ENCODE results near the gene CIB4.

CIB4 gene

DNA sequence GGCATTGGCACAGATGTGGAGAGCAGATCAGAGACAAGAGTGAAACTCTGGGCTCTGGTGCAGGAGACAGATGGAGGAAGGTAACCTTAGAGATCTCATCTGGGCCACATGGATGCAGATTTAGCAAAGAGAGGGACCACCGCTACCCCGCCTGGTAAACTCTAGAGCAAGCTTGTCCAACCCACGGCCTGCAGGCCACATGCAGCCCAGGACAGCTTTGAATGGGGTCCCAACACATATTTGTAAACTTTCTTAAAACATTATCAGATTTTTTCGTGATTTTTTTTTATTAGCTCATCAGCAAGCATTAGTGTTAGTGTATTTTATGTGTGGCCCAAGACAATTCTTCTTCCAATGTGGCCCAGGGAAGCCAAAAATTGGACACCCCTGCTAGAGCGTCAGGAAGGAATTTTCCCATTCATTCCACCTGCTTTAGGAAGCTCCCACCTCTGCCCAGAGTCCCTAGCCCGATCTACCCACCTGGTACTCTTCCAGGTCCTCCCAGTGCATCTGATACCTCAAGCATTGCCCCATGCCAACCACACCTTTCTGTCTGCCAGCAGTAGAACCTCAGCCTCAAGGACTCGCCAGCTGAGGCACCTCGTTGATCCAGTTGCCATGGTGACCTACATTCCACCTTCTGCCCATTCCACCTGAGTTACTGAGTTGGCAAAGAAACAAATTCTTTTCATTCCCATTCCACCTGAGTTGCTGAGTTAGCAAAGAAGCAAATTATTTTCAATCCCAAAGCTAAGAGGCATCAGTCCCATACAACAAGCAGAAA lies at the start of gene CIB4:
TSS of gene CIB4 (minus strand) at position 586 of the 784 bp plus-strand sequence. CDS start at position 534, 52 bp downstream.
- no peak for DNase-seq

DNA sequence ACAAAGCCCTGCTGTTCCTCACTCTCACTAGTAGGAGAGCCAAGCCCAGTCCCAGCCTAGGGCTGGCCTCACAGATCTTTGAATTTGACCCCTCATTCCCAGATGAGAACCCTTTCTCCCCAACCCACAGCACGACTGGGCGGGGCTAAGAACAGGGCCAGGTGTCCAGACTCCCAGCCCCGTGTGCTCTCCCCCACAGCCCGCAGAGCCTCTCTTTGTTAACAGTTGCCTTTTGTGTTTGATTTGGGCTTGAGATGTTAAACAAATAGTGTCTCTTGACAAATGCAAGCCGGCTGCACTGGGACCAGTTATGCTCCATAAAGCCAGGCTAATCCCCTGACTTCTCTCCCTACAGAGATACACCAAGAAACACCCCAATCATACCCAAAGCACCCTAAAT lies 46.6 kb upstream of the CIB4 start:
- no peak for DNase-seq

DNA sequence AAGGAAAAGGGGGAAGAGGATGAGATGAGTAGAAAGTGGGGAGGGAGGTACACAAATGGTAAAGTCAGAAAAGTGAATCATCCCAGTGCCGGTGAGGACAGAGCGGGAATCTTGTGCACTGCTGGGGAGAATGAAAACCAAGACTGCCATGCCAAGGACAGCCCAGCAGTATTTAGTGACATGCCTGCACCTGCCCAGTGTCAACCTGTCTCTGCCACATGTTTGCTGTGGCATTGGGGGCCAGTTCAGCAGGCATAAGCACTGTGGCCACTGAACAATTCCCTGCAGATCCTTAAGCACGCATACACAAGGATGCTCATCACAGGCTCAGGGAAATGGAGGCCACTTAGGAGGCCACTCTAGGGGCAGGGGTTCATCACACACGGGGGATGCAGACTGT lies 46.2 kb upstream of the CIB4 start:
- DNase-seq: no peak

DNA sequence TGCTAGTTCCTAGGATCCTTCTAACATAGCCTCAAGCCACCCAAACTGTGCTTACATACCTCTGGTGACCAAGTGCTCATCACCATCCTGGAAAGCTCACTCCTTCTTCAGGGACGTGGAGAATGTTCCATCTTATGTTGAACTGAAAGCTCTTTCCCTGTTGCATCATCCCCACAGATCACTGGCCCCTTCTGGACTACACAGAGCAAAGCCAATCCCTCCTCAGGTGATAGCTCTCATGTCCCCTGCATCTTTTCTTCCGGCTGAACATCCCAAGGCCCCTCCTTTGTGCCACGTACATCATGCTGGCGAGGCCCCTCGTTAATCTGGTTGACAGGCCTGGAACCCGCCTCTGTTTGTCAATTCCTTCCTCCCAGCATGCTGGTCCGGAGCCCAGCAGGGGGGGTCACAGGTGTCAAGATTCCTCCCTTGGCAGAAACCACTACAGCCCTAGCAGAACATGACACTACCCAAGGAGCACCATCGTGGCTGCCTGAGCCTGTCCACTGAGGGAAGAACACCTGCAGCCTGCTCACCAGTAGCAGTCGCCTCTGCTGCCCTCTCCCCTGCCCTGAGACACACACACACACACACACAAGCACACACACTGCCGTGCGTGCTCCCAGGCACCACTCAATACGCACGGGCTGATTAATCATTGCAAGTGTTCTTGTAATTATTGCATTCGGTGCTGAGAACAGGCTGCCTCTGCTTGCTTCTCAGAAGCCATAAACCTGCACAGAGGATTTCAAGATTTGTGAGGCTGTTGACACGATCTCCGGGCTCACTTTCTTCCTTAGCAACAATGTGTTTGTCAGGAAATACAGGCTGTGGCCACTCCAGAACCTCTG lies 45.0 kb upstream of the CIB4 start:
- no peak for DNase-seq

DNA sequence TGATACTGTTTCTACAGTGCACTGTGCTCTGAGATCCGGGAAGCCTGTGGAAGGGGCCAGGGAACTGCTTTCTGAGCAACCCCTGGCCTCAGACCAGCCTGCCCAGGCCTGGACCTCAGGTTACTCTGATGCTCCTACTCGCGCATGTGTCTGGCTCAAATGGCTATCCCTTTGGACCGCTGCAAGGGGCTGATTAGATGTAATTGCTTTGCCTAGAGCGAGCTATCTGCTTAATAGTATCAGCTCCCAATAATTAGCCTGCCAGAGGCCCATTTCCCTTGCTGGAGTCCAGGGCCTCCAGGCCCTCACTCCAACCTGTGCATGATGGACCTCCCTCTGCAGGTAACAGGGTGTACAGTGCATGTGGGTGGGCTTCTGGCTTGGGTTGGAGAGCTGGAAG lies 44.2 kb upstream of the CIB4 start:
- no peak for DNase-seq

DNA sequence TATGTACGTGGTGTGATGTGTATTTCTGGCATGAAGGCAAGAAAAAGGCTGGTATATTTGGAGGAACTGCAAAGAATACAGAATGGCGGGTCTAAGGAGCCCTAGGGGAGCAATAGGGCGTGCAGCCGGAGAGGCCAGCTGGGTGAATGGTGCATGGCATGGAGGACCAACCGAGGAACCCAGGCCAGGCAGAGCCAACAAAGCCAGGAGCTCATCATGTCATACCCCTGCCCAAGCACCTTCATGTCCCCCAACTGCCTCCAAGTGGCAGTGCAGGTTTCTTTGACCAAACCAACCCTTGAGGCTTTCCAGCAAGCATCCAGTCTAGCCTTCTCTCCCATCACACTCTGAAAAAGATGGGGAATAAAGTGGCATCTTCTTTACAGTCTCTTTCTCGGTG lies 42.4 kb upstream of the CIB4 start:
- no peak for DNase-seq

DNA sequence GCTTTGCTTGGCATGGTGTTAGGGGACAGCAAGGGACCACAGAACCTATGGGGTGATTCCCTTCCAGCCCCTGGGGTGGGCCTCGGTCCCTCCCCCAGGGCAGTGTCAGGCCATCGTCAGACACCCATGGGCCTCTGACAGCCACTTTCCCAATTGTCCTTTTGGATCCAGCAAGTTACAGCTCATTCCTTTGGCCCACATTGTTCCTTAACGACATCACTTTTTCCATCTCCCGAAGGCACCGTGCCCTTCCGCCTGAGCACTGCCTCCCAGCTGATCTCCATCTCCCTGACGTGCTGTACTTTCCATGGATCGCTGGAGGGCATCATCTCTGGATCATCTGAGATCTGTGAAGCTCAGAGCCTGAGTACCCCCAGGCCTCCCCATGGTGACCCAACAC lies 41.0 kb upstream of the CIB4 start:
- no peak for DNase-seq

DNA sequence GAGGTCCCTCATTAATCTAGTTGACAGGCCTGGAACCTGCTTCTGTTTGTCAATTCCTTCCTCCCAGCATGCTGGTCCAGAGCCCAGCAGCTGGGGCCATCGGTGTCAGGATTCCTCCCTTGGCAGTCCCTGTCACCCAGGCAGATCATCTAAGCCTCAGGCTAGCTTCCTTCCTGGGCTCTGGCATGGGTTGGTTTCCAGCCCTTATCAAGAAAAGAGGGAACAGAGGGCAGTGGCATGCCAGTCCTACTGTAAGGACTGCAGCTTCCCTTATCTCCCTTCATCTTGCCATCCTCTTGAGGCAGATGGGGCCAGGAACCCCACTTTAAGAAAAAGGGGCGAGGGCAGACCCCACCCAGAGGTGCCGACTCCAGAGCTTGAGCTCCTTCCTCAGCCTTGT lies 40.5 kb upstream of the CIB4 start:
- DNase-seq: no peak

DNA sequence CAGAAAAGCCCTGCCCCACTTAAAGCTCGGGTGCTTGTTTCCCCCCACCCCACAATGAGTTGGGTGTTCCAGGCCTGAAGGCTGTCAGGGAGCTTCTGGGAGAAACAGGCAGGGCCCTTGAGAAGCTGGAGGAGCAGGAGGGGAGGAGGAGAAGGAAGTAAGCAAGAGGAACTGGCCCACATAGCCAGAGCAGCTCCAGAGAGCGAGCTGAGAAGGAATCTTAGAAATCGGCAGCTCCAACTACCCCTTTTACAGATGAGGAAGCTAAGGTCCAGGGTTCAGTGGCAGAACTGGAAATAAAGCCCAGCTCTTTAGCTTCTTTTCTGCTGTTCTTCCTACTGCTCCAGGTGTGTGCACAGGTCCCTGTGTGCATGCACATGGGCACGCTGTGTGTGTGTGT lies 38.7 kb upstream of the CIB4 start:
- DNase-seq: no peak

DNA sequence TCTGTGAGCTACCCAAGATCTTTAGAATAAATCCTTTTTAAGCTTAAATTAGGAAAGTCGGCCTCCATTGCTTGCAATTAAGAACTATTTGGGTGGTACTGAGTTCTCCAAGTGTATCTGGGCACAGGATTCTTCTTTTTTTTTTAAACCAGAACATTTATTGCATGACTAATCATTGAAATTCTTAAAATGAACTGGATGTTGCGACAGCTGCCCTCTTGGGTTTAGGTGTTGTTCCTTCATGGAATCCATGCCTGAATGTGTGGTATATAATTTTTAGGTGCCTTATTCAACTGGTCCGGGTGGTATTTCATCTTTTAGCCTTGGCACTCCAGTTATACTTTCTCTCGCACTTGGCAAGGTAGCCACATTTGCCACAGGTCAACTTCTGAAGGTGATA lies 36.9 kb upstream of the CIB4 start:
- DNase-seq: no peak

DNA sequence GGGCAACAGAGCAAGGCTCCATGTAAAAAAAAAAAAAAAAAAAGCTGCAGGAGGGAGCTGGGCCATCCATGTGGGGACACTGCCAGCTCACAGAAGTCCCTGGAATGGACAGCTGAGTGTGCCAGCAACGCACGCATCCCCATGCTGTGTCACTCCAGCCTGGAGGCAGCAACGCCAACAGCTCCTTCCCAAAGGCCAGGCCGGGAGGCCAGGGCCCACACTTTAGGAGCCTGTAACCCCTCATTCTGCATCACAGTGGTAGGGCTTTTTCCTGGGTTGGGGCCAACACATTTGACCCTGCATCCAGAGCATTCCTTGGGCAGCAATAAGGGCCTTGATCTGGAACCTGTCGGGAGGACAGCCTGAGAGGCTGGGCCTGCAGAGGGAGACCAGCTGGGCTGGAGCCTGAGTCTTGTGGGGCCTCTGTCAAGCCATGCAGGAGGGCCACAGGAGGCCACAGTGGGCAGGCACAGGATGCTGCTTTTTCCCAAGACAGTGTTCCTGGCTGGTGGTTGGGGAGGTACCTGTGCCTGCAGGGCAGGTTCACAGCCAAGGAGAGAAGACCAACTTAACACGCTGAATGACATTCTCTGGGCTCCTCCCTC lies 34.6 kb upstream of the CIB4 start:
- no peak for DNase-seq

DNA sequence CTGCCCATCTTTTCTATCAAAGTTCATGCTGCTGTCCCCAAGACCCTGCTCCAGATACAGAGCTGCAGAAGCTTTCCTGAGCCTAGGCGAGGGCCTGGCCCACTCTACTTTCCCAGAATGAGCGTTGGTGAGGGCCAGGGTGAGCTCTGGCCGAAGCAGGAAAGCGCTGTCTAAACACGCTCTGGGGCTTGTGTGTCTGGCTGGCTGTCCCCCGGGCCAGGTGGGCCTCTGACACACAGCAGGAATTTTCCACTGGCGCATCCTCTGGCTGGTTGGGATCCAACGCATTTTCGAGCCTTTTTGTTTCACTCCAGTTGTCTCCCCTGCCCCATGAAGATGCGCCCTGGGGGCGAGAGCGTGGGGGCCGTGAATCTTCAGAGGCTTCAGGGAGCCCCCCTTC lies 33.6 kb upstream of the CIB4 start:
- DNase-seq: no peak

DNA sequence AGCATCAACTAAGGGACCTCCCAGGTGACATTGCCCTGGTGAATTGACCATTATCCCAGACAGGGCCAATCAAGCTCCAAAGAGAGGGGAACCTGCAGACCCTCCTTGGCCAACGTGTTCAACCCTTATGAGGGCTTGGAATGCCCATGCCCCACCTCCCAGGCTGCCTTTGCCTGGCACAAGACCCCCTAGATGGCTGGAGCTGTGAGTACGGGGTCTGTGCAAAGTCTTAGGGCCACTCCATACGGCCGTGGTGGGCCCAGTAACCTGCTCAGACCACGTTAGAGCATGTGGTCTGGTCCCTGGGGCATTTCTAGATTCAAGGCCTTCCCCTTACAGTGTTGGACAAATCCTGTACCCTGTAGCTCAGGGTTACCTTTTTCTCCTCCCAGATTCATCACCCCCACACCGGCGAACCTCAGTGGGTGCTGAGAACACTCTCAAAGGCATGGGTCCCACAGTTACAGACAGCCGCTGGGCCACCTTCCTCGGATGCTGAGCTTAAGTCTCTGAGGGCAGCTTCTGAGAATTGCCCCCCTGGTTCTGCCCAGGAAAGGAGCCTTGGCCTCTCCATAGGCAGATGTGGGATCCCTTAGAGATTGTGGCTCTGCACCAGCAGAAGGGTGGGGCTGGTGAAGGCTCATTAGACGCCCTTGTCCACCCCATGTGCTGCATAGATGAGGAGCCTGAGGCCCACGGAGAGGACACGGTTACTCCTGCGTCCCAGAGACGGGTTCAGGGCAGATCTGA lies 33.0 kb upstream of the CIB4 start:
- DNase-seq: no peak

DNA sequence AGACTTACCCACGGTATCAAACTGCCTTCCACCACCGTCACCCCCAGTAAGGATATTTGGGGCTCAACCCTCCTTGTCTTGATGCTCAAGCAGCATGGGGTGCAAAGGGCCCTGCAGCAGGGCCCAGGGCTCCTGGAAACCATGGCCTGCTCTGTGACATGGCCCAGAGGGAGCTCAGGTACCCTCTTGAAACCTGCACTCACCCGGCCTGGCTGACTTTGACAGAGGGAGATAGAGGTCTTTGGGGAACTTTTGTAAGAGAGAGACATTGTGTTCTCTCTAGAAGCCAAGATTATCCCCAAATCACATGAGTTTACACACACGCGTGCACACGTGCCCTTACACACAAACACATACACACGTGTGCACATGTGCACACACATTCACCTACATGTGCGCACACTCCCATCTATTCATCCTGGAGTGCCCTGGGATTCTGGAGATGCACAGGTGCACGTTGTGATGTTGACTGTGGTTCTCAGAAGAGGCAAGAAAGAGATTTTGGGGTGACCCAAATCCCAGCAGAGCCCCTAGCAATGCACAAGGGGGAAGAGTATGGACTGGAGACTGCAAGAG lies 31.7 kb upstream of the CIB4 start:
- DNase-seq: no peak

DNA sequence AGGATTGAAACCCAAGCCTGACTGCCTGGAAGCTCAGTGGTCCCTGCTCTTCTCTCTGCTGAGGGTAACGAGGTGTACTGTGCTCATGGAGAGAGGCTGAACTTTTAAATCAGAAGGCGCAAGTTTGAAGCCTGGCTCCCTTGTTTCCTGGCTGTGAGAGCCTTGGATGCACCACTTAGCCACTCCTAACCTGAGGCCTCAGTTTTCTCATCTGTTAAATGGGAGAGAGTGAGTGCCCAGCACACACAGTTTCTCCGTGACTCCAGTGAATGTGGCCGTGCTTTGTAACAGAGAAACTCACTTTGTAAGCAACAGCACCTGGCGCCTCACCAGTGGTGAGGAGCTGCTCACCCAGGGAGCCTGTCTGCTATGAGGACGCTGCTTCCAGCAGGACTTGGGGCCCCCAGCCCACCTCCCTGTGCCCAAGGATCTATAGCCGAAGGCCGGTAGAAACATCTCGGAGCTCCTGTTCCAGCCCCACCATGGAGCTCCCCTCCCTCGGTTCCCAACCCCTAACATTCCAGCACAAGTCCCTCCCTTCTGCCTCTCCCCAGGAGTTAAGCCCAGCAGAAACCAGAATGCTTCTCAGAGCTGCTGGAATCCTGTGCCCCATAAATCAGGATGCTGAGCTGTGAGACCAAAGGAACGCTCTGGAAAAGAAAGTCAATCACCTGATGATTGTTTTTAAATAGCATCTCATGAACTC lies 31.1 kb upstream of the CIB4 start:
- no peak for DNase-seq

DNA sequence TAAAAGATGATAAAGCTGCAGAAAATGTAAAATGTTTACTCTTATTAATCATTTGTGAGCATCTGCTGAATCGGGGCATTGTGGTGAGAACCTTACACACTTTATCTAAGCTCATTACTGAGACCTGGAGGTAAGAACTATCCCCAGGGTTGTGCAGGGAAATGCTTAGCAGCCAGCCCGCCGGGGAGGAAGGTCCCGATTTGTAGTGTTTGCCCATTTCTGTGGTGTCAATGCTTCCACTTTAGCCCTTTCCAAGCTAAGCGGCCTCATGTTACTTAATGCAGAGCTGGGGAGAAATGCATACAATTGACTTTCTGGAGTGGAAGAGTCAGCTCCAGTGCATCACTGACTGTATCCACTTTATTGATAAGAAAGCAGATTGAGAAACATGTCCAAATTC lies 30.5 kb upstream of the CIB4 start:
- DNase-seq: no peak

DNA sequence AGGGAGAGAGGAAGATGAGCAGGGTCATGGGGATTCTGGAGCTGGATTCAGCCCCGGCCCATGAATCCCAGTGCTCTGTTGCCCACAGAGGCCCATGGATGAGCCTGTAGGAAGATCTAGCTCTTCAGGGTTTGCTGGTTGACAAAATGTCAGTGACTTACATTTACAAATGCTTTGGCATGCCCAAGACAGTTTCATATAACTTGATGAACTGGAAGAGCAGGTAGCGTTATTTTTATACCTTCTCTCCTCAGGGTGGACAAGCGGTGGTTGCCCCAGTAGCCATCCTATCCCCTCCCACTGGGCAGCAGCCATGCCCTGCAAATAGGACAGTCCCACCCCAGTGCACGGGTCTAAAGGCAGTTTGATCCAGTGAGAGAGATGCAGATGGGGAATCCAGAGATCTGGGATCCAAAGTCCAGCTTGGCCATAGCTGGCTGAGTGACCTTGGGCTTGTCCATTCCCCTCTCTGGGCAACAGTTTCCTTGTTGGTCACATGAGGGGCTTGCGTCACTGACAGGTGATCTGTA lies 29.8 kb upstream of the CIB4 start:
- DNase-seq: no peak

DNA sequence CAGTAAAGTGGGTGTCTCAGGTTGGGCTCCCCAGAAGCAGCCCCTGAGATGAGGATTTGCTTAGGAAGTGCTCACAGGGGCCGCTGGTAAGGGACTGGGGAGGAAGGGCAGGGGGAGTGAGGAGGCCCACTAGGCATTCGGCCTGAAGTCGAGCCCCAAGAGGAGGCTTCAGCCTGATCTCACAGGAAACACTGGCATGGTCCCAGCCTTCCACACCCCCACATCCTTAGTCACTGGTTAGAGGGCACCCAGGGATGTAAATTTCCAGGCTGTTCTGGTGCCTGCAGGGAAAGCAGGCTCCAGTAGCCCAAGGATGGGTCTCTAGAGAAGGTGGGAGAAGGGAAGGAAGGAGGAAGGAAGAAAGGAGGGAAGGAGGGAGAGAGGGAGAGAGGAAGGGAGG lies 29.0 kb upstream of the CIB4 start:
- no peak for DNase-seq

DNA sequence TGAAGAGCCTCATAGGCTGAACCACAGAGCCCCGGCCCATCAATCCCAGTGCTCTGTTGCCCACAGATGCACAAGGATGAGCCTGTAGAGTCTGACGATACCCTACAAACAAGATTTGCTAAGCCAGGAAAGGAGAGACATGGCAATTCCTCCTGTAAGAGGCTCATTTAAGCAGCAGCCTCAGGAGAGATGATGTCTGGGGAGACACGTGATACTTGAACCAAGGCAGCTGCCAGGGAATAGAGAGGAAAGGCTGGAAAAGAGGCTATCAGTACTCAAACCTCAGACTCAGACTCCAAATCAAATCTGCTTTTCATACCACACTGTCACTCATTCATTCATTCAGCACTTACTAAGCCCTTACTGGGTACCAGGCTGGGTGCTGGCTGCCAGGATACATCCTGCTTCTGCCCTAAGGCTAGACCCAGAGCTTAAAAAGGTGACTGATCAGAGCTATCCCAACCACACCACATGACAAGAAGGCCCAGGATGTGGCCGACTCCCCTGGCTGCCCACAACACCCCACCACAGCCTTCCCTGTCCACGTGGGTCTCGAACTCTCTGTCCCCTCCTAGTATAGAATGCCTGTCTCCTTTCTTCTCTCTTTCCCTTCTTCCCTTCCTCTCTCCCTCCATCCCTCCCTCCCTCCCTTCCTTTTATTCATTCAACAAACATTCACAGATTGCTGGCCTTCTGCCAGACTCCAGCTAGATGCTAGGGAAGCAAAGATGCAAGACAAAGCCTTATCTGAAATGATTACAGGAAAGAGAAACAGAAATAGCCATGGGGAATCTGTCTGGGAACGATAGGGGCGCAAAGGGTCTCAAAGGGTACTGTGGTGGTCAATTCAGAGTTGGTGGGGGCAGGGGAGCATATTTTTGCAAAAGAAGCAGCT lies 27.9 kb upstream of the CIB4 start:
- DNase-seq: no peak

DNA sequence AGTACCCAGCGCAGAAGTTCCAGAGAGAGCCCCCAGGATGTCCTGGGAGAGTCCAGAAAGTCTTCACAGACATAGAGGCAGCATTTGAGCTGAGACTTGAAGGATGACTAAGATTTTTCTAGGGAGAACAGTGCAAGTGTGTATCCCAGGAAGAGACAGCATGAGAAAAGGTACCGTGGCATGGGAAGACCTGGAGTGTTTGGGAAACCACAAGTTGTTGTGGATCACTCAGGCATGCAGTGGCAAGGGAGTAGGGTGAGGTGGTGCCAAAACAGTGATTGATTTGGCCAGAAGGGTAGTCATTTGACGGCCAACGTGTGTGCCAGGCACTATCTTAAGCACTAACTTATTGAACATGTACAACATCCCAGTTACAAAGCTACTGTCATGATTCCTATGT lies 26.9 kb upstream of the CIB4 start:
- no peak for DNase-seq

DNA sequence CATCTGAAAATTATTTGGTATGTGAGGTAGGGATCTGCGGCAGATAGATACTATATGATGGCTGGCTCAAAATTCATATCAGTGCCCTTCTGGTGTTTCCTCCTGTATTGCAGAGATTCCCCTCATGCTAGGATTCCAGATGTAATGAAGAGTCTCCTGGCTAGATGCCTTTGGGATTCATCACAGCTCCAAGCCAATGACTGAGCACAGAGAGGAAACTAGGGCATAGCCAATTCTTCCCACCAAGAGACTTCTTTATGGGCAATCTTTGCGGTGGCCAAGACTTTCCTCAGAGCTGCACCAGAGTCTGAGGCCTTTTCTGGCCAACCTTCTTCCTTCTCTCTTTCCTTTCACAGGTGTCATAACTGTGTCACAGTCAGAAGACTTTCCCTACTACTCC lies 25.5 kb upstream of the CIB4 start:
- no peak for DNase-seq
